ENCODE data around the gene ADCY9. TPM values are rescaled to one million over a fixed set of nuclear protein-coding genes. Genes with fewer than 3 reads are reported as not detected.

ADCY9 gene
- polyA plus RNA-seq, 1 experiment, result 16.0 TPM

DNA sequence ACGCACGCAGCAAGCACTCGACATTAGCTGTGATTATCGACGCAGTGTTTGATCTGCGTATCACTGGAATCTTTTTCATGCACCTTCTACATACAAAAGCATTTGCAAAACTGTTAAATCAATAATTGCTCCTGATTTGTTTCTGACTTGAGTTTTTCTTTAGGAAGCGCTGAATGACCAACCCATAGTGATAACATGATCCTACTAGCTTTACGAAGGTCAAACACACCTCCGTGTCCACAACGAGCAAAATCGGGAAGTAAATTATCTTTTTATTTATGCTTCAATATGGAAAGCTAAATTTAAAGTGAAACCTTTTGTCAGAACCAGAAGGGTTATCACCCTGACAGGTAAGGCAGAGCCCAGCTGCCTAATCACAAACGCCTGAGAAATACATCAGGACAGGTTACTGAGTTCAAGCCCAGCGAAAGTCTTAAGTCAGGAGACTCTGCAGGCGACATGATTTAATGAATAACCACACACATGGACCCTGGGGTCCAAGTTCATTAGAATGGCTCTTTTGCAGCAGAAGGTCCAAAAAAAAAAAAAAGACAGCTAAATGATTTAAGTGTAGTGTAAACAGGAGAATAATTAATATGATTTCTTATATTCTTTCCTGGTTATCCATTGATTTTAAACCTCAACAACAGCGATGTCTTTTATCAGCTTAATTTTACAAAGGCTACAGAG lies 104.2 kb downstream of the ADCY9 start:
- Histone ChIP-seq H3K27ac (ENCODE audit: low read depth, low read length) (no peak overlapping the region), H3K27me3 (ENCODE audit: control insufficient read depth, insufficient read depth, low read length) (no peaks in the 10 kb centered on the region), H3K9me3 (ENCODE audit: control insufficient read depth, insufficient read depth, low read length) (peaks cover 15% of the 10 kb centered on the region; the same call in 1 of the 2 replicates), H3K4me3 (ENCODE audit: low read depth, low read length) (no peak overlapping the region)
- POLR2A ChIA-PET, result interaction anchor here (0.5 kb wide), 1 partner anchor 162 kb away, joined by 4 read pairs; no protein-coding TSS in a partner anchor
- CTCF ChIA-PET, result interaction anchor here (0.5 to 1.2 kb wide), 5 partner anchors 14 to 242 kb away, joined by 3 read pairs; no protein-coding TSS in a partner anchor
- no peak for DNase-seq (ENCODE audit: low read depth, low spot score)
- no peak for TF ChIP-seq CTCF (IDR thresholded peaks at IDR 0.05; ENCODE audit: low read depth, low read length)

DNA sequence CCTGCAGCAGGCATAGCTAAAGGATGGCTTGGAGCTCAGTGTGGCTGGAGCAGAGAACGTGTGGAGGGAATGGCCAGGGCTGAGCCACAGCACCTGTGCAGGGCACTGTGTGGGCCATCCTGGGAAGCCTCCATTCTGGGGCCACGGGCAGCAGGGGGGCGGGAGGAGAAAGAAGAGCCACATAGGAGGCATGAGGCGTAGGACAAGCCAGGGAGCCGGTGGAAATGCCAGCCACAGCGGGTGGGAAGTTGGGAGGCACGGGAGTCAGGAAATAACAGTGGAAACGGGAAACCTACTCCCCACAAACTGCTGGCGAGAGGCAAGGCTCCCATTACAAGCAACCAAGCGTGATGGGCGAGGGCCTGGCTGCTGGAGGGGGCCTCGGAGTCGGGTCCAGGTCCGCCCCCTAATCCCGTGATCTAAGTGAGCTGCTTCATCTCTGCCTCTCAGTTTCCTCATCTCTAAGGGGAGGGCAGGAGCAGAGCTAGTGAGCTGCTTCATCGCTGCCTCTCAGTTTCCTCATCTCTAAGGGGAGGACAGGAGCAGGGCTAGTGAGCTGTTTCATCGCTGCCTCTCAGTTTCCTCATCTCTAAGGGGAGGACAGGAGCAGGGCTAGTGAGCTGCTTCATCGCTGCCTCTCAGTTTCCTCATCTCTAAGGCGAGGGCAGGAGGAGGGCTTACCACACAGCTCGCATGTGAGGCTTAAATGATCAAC lies 104.9 kb downstream of the ADCY9 start:
- Histone ChIP-seq H3K27ac (ENCODE audit: low read depth, low read length) (no peak overlapping the region), H3K27me3 (ENCODE audit: control insufficient read depth, insufficient read depth, low read length) (no peaks in the 10 kb centered on the region), H3K4me3 (ENCODE audit: low read depth, low read length) (no peak overlapping the region), H3K9me3 (ENCODE audit: control insufficient read depth, insufficient read depth, low read length) (peaks cover 15% of the 10 kb centered on the region; the same call in 1 of the 2 replicates)
- DNase-seq (ENCODE audit: low read depth, low spot score), result no peak
- ChIA-PET POLR2A (interaction anchor here (0.5 kb wide), 1 partner anchor 163 kb away, joined by 4 read pairs; no protein-coding TSS in a partner anchor), CTCF (interaction anchor here (1.2 kb wide), 1 partner anchor 243 kb away, joined by 3 read pairs; no protein-coding TSS in a partner anchor)
- no peak for TF ChIP-seq CTCF (IDR thresholded peaks at IDR 0.05; ENCODE audit: low read depth, low read length)

- no peak for DNase-seq (ENCODE audit: low read depth, low spot score)
- Histone ChIP-seq H3K27me3 (ENCODE audit: control insufficient read depth, insufficient read depth, low read length) (no peaks in the 10 kb centered on the region), H3K9me3 (ENCODE audit: control insufficient read depth, insufficient read depth, low read length) (peaks cover 15% of the 10 kb centered on the region; the same call in 1 of the 2 replicates), H3K27ac (ENCODE audit: low read depth, low read length) (no peak overlapping the region), H3K4me3 (ENCODE audit: low read depth, low read length) (no peak overlapping the region)
- ChIA-PET POLR2A (no interaction called here), CTCF (no interaction called here)
- TF ChIP-seq CTCF (IDR thresholded peaks at IDR 0.05; ENCODE audit: low read depth, low read length), result no peak
Measured at GRCh38 chr16:4010225-4011158, 105.8 kb downstream of the ADCY9 start.

GRCh38 chr16:4009177-4009576 lies 107.1 kb downstream of the ADCY9 start:
- POLR2A ChIA-PET, result no interaction called here
- H3K27ac ChIP-seq (ENCODE audit: low read depth, low read length), result no peak overlapping the region

More at GRCh38 chr16:4009177-4009576, 107.1 kb downstream of the ADCY9 start:
- H3K27me3 ChIP-seq (ENCODE audit: control insufficient read depth, insufficient read depth, low read length), result no peaks in the 10 kb centered on the region
- DNase-seq (ENCODE audit: low read depth, low spot score), result no peak
- CTCF ChIA-PET, result no interaction called here
- H3K9me3 ChIP-seq (ENCODE audit: control insufficient read depth, insufficient read depth, low read length), result peaks cover 15% of the 10 kb centered on the region; the same call in 1 of the 2 replicates
- no peak overlapping the region for H3K4me3 ChIP-seq (ENCODE audit: low read depth, low read length)
- no peak for TF ChIP-seq CTCF (IDR thresholded peaks at IDR 0.05; ENCODE audit: low read depth, low read length)

Measured in AG04450 (cell line).